CD8-positive, alpha-beta memory T cell (primary cell): ENCODE results near the gene PSMB3. TPM values are rescaled to one million over a fixed set of nuclear protein-coding genes. Genes with fewer than 3 reads are reported as not detected.

ENCODE experiments used
- CTCF ChIA-PET: fragments of 350-600 bp; sonication (Branson Sonifier 250); formaldehyde crosslinking; loops from one replicate; lab custom pipeline; 2021; ENCODE audit warnings: antibody characterized with exemption; lab: Charles Lee
- POLR2A ChIA-PET: fragments of 350-600 bp; sonication (Branson Sonifier 250); formaldehyde crosslinking; loops from one replicate; lab custom pipeline; 2021; ENCODE audit warnings: antibody characterized with exemption; lab: Charles Lee
- DNase-seq, 5 donors: peaks; one replicate each; pipeline versions ENCODE4 v3.0.0 to v3.0.0-alpha.2; 2020 to 2022; ENCODE audit warnings: mixed read lengths in 1 of 5
- H3K27ac ChIP-seq: one replicate; pipeline ENCODE4 v1.7.0; 2013; ENCODE audit warnings: low read depth, mild to moderate bottlenecking, low read length, moderate library complexity
- H3K27me3 ChIP-seq: 2 replicates; pipeline ENCODE4 v1.7.0; 2013; ENCODE audit warnings: low read length, mild to moderate bottlenecking; ENCODE audit not compliant: insufficient read depth, poor library complexity, severe bottlenecking
- H3K36me3 ChIP-seq: 2 replicates; pipeline ENCODE4 v1.7.0; 2013; ENCODE audit warnings: mild to moderate bottlenecking, low read length, moderate library complexity; ENCODE audit not compliant: insufficient read depth
- H3K4me1 ChIP-seq: 2 replicates; pipeline ENCODE4 v1.7.0; 2013; ENCODE audit warnings: mild to moderate bottlenecking, low read length, moderate library complexity; ENCODE audit not compliant: insufficient read depth
- H3K4me3 ChIP-seq: 2 replicates; pipeline ENCODE4 v1.7.0; 2013; ENCODE audit warnings: mild to moderate bottlenecking, low read length
- H3K9me3 ChIP-seq: 2 replicates; pipeline ENCODE4 v1.7.0; 2013; ENCODE audit warnings: mild to moderate bottlenecking, low read length
- H3K27ac Mint-ChIP-seq, 8 donors: one replicate each; pipeline ENCODE4 v1.8.0; 2020 to 2021; ENCODE audit warnings: mixed read lengths in 8 of 8, mild to moderate bottlenecking in 6 of 8, inconsistent platforms in 3 of 8, moderate library complexity in 3 of 8
- H3K27me3 Mint-ChIP-seq, 2 donors: one replicate each; pipeline ENCODE4 v1.8.0; 2020 to 2021; ENCODE audit warnings: mixed read lengths in 2 of 2, mild to moderate bottlenecking in 1 of 2, moderate library complexity in 1 of 2
- H3K36me3 Mint-ChIP-seq, 3 donors: one replicate each; pipeline ENCODE4 v1.8.0; 2020 to 2021; ENCODE audit warnings: mixed read lengths in 3 of 3, inconsistent platforms in 1 of 3, mild to moderate bottlenecking in 1 of 3
- H3K4me1 Mint-ChIP-seq, 3 donors: one replicate each; pipeline ENCODE4 v1.8.0; 2020 to 2021; ENCODE audit warnings: mixed read lengths in 3 of 3, inconsistent platforms in 1 of 3, mild to moderate bottlenecking in 1 of 3
- H3K4me3 Mint-ChIP-seq, 7 donors: one replicate each; pipeline ENCODE4 v1.8.0; 2020 to 2021; ENCODE audit warnings: mixed read lengths in 7 of 7, mild to moderate bottlenecking in 6 of 7, moderate library complexity in 4 of 7, inconsistent platforms in 2 of 7
- H3K9me3 Mint-ChIP-seq, 5 donors: one replicate each; pipeline ENCODE4 v1.8.0; 2020 to 2022; ENCODE audit warnings: mixed read lengths in 5 of 5, mild to moderate bottlenecking in 3 of 5, moderate library complexity in 2 of 5, inconsistent platforms in 1 of 5
- polyA plus RNA-seq: library from polyadenylated mRNA; unstranded; fragments of 300-500 nt; fragmentation: Illumina TruSeq; gene quantifications from one replicate; pipeline ENCODE4 v1.2.3, GENCODE V29; 2021
- total RNA-seq, 2 experiments: library from RNA; stranded (reverse); gene quantifications; one replicate each; pipeline ENCODE4 v1.2.3, GENCODE V29; 2021

Gene PSMB3
- total and polyA plus RNA-seq, 3 experiments from 2014 or later: 317 to 431 (median 323) TPM

DNA sequence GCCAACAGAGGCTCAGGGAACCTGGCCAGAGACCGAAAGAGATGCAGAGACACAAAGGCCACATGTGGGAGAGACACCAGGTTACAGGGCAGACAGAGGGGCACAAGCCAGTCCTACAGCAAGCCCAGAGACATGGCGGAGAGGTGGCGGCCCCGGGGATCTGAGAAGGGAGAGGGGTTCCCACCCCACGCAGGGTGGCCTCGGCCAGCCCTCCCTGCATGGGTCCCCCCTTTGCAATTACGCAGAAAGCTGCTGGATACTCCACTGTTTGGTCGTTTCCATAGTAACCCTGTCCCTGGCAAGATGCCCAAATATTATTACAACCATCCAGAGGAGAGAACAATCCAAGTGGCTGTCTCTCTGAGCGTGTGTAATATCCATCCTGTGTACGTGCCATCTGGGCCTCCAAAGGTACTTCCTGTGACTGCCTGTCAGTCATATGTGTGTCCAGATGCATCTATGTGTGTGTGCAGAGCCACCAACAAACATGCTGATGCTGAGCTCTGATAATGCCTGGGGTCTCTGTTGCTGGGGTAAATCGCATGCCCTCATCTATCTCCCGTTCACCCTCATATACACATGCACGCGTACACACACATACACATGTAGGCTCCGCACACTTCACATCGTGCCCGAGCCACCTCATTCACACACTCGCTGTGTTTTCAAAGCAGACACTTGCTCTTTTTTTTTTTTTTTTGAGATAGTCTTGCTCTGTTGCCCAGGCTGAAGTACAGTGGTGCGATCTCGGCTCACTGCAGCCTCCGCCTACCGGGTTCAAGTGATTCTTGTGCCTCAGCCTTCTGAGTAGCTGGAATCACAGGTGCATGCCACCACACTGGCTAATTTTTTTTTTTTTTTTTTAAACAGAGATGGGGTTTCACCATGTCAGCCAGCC, 9.9 kb upstream of the PSMB3 start:
- Histone ChIP-seq H3K27me3 (peaks cover 11% of the 10 kb centered on the region), H3K27ac (no peak overlapping the region), H3K4me3 (no peak overlapping the region), H3K9me3 (no peaks in the 10 kb centered on the region), H3K36me3 (no peaks in the 10 kb centered on the region), H3K4me1 (peaks cover 8% of the 10 kb centered on the region)
- Mint-ChIP-seq H3K4me1 (peaks cover 6 to 10% (median 8%) of the 10 kb centered on the region in 3 donors), H3K27me3 (peaks cover 29 to 37% of the 10 kb centered on the region in 2 donors), H3K36me3 (no peaks in the 10 kb centered on the region), H3K27ac (peak overlapping the region in 1 of 8 donors; percentile 64), H3K9me3 (no peaks in the 10 kb centered on the region), H3K4me3 (no peak overlapping the region)
- ChIA-PET CTCF (no interaction called here), POLR2A (interaction anchor here (0.7 kb wide), 1 partner anchor 9 kb away, joined by 7 read pairs; no protein-coding TSS in a partner anchor)
- no peak for DNase-seq

DNA sequence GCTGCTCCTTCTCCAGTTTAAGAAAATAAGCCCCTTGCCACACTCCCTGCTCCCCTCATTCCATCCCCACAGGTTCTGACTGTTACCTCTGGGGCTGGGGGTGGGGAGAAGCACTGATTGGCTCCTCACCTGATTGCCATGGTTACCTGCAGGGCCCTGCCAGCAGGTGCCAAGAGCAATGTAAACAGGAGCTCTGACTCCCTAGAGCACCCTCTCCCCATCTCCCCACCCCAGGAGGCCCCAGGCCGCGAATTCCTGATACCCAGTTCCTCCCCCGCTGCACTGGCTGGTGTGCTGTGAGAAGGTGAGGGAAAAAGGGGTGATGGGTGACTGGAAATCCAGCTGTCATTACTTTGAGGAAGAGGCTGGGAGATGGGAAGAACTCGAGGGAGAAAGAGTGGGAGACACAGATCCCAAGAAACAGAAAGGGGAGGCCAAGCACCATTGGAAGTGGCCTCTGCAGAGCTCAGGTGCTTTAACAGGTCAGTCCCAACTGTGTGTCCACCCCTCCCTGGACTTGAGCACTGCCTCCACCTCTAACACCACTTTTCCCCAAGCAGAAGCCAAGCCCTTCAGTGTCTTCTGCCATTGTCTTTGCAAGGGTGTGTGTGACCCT, 8.9 kb upstream of the PSMB3 start:
- POLR2A ChIA-PET: interaction anchor here (0.7 kb wide), 1 partner anchor 8 kb away, joined by 7 read pairs; no protein-coding TSS in a partner anchor
- Histone ChIP-seq H3K36me3 (no peaks in the 10 kb centered on the region), H3K4me3 (no peak overlapping the region), H3K4me1 (peaks cover 14% of the 10 kb centered on the region), H3K27me3 (peaks cover 18% of the 10 kb centered on the region), H3K9me3 (no peaks in the 10 kb centered on the region), H3K27ac (no peak overlapping the region)
- Mint-ChIP-seq H3K4me1 (peaks cover 8 to 16% (median 11%) of the 10 kb centered on the region in 3 donors), H3K36me3 (no peaks in the 10 kb centered on the region), H3K27ac (no peak overlapping the region), H3K9me3 (no peaks in the 10 kb centered on the region), H3K4me3 (no peak overlapping the region), H3K27me3 (peaks cover 31 to 40% of the 10 kb centered on the region in 2 donors)
- CTCF ChIA-PET: interaction anchor here (0.6 to 5.3 kb wide), 2 partner anchors 8 to 416 kb away, joined by 3 to 23 read pairs; no protein-coding TSS in a partner anchor
- DNase-seq: no peak

DNA sequence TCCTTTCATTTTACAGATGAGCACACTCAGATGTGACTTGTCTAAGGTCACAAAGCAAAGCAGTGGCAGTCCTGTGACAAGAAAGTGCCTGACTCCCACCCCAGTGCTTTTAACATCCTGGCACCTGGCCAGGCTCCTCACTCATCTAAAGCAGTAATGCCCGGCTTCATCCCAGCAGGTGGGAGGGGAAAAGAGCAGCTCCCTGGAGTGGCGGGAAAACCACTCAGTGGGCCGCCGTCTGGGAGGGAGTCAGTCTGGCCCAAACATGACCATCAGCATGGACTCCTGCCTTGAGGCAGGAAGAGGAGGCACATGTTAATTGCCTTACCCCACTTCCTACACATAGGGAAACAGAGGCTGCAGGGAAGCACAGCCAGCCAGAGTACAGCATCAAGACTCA, 7.0 kb upstream of the PSMB3 start:
- peaks cover 42 to 52% of the 10 kb centered on the region in 2 donors for H3K27me3 Mint-ChIP-seq
- no peak overlapping the region for H3K4me3 Mint-ChIP-seq
- no peaks in the 10 kb centered on the region for H3K9me3 Mint-ChIP-seq
- H3K27ac Mint-ChIP-seq: no peak overlapping the region
- H3K36me3 ChIP-seq: no peaks in the 10 kb centered on the region
- ChIA-PET CTCF (interaction anchor here (5.3 kb wide), 1 partner anchor 10 kb away, joined by 23 read pairs; no protein-coding TSS in a partner anchor), POLR2A (no interaction called here)
- H3K4me3 ChIP-seq: no peak overlapping the region
- H3K4me1 Mint-ChIP-seq: peaks cover 19 to 33% (median 20%) of the 10 kb centered on the region in 3 donors
- H3K36me3 Mint-ChIP-seq: no peaks in the 10 kb centered on the region
- H3K27ac ChIP-seq: no peak overlapping the region
- H3K4me1 ChIP-seq: peaks cover 33% of the 10 kb centered on the region
- no peak for DNase-seq
- peaks cover 37% of the 10 kb centered on the region for H3K27me3 ChIP-seq
- H3K9me3 ChIP-seq: no peaks in the 10 kb centered on the region

DNA sequence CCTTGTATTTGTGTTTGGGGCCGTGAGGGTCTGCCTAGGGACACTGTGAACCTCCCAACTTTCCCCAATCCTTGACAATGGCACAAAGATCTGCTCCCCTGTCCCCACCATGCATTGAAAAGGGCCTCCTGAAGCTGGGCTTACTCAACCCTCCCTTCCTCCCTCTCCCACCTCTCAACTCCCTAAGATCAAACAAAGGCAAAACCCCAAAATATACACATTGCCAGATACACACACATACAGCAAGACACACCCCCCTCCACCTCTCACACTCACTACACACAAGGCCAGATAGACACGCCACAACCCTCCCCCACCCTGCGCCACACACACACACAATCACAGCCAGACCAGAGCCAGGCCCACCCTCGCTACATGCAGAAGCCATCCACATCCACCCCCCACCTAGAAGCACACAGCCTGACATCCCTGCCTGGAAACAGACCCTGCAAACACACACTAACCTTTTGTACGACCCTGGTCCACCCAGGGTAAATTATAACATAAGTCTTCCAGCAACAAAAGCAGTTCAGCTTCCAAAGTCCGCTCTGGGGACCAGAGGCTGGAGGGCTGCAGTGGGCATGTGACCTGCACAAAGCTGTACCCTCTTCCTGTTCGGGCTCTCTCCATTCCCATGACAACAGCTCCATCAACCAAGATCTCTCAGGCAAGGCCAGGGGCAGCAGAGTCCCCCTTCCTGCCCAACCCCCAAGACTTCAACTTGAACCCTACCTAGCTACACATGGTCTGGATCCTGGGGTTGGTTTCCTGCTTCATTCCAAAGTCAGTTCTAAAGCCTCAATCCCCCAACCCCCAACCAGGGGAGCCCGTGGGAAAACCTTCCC, 6.3 kb upstream of the PSMB3 start:
- H3K4me3 Mint-ChIP-seq: peak overlapping the region in 6 of 7 donors; percentile 3 to 68 (median 36)
- no peak for DNase-seq
- peaks cover 48 to 58% of the 10 kb centered on the region in 2 donors for H3K27me3 Mint-ChIP-seq
- Histone ChIP-seq H3K4me3 (no peak overlapping the region), H3K36me3 (no peaks in the 10 kb centered on the region), H3K9me3 (no peaks in the 10 kb centered on the region), H3K4me1 (peaks cover 40% of the 10 kb centered on the region), H3K27ac (no peak overlapping the region), H3K27me3 (peaks cover 39% of the 10 kb centered on the region)
- ChIA-PET POLR2A (no interaction called here), CTCF (interaction anchor here (1.0 to 5.3 kb wide), 2 partner anchors 10 to 49 kb away, joined by 3 to 23 read pairs; no protein-coding TSS in a partner anchor)
- peak overlapping the region in 1 of 8 donors; percentile 9 for H3K27ac Mint-ChIP-seq
- H3K9me3 Mint-ChIP-seq: no peaks in the 10 kb centered on the region
- peaks cover 25 to 39% (median 26%) of the 10 kb centered on the region in 3 donors for H3K4me1 Mint-ChIP-seq
- H3K36me3 Mint-ChIP-seq: no peaks in the 10 kb centered on the region

DNA sequence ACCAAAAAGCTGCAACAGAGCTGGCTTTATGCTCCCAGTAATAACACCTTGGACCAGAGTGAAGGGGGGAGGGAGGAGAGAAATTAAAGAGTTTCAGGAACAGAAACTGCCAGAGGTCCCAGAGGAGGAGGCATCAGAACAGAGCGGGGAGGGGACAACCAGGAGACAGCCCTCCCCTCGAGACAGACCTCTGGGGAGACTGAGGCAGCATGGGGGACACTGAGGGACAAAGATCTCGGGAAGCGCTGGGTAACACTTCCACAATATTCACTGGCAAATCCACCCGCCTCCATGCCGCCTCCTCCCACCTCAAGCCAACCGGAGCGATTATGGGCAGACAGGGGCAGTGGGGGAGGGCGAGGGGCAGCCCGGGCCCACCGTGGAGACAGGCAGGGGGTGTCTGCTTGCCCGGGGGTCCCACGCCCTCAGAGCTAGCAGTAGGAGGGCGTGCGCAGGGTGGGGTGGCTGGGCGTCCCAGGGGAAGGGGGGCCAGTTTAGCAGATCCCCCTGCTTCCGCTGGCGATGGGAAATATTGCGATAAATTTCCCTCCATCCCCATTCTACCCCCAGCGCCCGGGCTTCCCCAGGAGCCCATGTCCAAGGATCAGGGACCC, 5.6 kb upstream of the PSMB3 start:
- H3K36me3 ChIP-seq: no peaks in the 10 kb centered on the region
- H3K4me1 ChIP-seq: peaks cover 43% of the 10 kb centered on the region
- H3K27ac ChIP-seq: no peak overlapping the region
- peaks cover 39% of the 10 kb centered on the region for H3K27me3 ChIP-seq
- H3K4me3 Mint-ChIP-seq: peak overlapping the region in 6 of 7 donors; percentile 3 to 68 (median 54)
- H3K27ac Mint-ChIP-seq: peak overlapping the region in 2 of 8 donors; percentile 9 to 61
- peaks cover 0 to 3% (median 2%) of the 10 kb centered on the region in 3 donors for H3K36me3 Mint-ChIP-seq
- CTCF ChIA-PET: interaction anchor here (1.0 to 5.3 kb wide), 2 partner anchors 11 to 48 kb away, joined by 3 to 23 read pairs; no protein-coding TSS in a partner anchor
- H3K4me3 ChIP-seq: no peak overlapping the region
- peaks cover 52 to 57% of the 10 kb centered on the region in 2 donors for H3K27me3 Mint-ChIP-seq
- H3K9me3 Mint-ChIP-seq: peaks cover 0 to 3% (median 0%) of the 10 kb centered on the region in 5 donors
- H3K9me3 ChIP-seq: no peaks in the 10 kb centered on the region
- POLR2A ChIA-PET: no interaction called here
- no peak for DNase-seq
- H3K4me1 Mint-ChIP-seq: peaks cover 32 to 47% (median 33%) of the 10 kb centered on the region in 3 donors

DNA sequence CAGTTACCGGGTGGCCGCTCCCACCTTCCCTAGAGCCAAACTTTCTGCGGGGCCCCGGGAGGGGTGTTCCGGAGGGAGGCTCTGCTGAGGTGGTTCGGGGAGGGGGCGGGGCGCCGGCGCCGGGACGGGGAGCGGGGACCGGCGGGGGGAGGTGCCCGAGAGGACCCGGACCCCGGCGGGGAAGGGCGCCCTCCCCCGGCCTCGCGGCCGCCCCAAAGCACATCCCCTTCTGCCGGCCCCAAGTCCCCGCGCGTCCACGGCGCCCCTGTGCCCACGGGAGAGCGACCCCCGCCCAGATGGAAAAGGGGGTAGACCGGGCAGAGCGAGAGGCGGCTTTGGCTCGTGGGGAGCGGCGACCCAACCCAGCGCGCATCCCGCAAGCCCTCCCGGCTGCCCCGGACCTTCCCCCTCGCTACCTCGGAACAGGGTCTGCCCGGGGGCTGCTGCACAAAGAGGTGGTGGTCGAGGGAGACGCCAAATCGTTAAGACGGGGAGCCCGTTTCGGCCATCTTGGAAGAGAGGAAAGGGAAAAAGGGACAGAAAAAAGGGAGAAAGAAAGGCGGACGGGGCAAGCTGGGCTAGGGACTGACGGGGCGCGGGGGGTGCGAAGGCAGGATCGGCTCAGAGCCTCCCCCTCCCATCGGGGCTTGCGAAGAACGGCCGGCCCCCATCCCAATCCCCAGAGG, 4.9 kb upstream of the PSMB3 start:
- DNase-seq: no peak
- Histone ChIP-seq H3K27me3 (peaks cover 39% of the 10 kb centered on the region), H3K27ac (peak overlapping the region; percentile 38), H3K4me1 (peaks cover 43% of the 10 kb centered on the region), H3K36me3 (no peaks in the 10 kb centered on the region), H3K4me3 (peak overlapping the region; percentile 37), H3K9me3 (no peaks in the 10 kb centered on the region)
- ChIA-PET CTCF (interaction anchor here (5.3 kb wide), 1 partner anchor 12 kb away, joined by 23 read pairs; no protein-coding TSS in a partner anchor), POLR2A (no interaction called here)
- Mint-ChIP-seq H3K4me1 (peaks cover 36 to 53% (median 39%) of the 10 kb centered on the region in 3 donors), H3K36me3 (peaks cover 1 to 9% (median 2%) of the 10 kb centered on the region in 3 donors), H3K4me3 (peak overlapping the region in 6 of 7 donors; percentile 21 to 81 (median 58)), H3K27me3 (peaks cover 50 to 55% of the 10 kb centered on the region in 2 donors), H3K9me3 (peaks cover 0 to 3% (median 0%) of the 10 kb centered on the region in 5 donors), H3K27ac (no peak overlapping the region)
